Calu3 (cell line): ENCODE results near the gene MLF2. TPM values are rescaled to one million over a fixed set of nuclear protein-coding genes. Genes with fewer than 3 reads are reported as not detected.

Source experiments
- BruUV-seq: library from RNA; stranded (reverse); fragments of 400-500 nt; replicated peaks from 2 replicates; lab custom pipeline; 2021; lab: Mats Ljungman, UMichigan
- CTCF ChIA-PET: fragments of 300-600 bp; sonication (Branson Sonifier 250); formaldehyde crosslinking; loops from one replicate; lab custom pipeline; 2022; ENCODE audit warnings: antibody characterized with exemption; lab: Charles Lee
- DNase-seq: peaks from one replicate; pipeline ENCODE4 v3.0.0; 2022
- H3K27ac Mint-ChIP-seq: one replicate; pipeline ENCODE4 v1.8.0; 2022; ENCODE audit warnings: mixed read lengths; ENCODE audit not compliant: unreplicated experiment
- H3K27me3 Mint-ChIP-seq: one replicate; pipeline ENCODE4 v1.8.0; 2022; ENCODE audit warnings: mixed read lengths; ENCODE audit not compliant: unreplicated experiment
- H3K36me3 Mint-ChIP-seq: one replicate; pipeline ENCODE4 v1.8.0; 2022; ENCODE audit warnings: mild to moderate bottlenecking, moderate library complexity, mixed read lengths; ENCODE audit not compliant: insufficient read depth, unreplicated experiment
- H3K4me1 Mint-ChIP-seq: one replicate; pipeline ENCODE4 v1.8.0; 2022; ENCODE audit warnings: mild to moderate bottlenecking, low read depth, mixed read lengths; ENCODE audit not compliant: unreplicated experiment
- H3K4me3 Mint-ChIP-seq: one replicate; pipeline ENCODE4 v1.8.0; 2022; ENCODE audit warnings: mild to moderate bottlenecking, low read depth, moderate library complexity, mixed read lengths; ENCODE audit not compliant: unreplicated experiment
- H3K9me3 Mint-ChIP-seq: one replicate; pipeline ENCODE4 v1.8.0; 2022; ENCODE audit warnings: low read depth, mixed read lengths; ENCODE audit not compliant: unreplicated experiment
- CTCF ChIP-seq: fragments of 200-600 bp; IDR thresholded peaks from one replicate; pipeline ENCODE4 v1.8.0; 2022; ENCODE audit warnings: antibody characterized with exemption; ENCODE audit not compliant: unreplicated experiment
- intact Hi-C: fragments of 100-400 bp; cut with micrococcal nuclease; formaldehyde crosslinking; loops from one replicate; pipeline ENCODE4 v1.10.0; 2022; ENCODE audit not compliant: unreplicated experiment
- total RNA-seq: library from RNA; stranded (reverse); gene quantifications from 2 replicates; pipeline ENCODE4 v1.2.3, GENCODE V29; 2022

Gene MLF2
- total RNA-seq, 1 experiment from 2014 or later = 176 TPM

GRCh38 chr12:6772726-6773589 lies 20.0 kb upstream of the MLF2 start:
- no peak overlapping the region for H3K27ac Mint-ChIP-seq
- no peaks in the 10 kb centered on the region for H3K9me3 Mint-ChIP-seq
- H3K4me1 Mint-ChIP-seq = peaks cover 24% of the 10 kb centered on the region
- H3K27me3 Mint-ChIP-seq = peaks cover 72% of the 10 kb centered on the region
- no peak for TF ChIP-seq CTCF
- H3K4me3 Mint-ChIP-seq = no peak overlapping the region
- intact Hi-C loops = no loop called here
- peaks cover 13% of the 10 kb centered on the region for H3K36me3 Mint-ChIP-seq
- DNase-seq = no peak
- CTCF ChIA-PET = no interaction called here
- no TSS peak for BruUV-seq

DNA sequence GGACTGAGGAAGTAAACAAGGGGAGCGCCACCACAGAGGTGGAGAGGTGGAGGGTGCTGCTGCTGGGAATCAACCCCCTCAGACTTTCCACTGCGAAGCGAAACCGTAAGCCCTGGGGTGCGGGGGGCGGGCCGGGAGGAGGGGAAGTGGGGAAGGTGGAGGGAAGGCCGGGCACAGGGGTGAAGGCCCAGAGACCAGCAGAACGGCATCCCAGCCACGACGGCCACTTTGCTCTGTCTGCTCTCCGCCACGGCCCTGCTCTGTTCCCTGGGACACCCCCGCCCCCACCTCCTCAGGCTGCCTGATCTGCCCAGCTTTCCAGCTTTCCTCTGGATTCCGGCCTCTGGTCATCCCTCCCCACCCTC lies 19.4 kb upstream of the MLF2 start, which contains the start of gene LAG3:
LAG3 (plus strand) TSS at position 190 of the 365 bp plus-strand sequence. CDS start 333 bp downstream, outside the sequence.
- Mint-ChIP-seq H3K4me3 (no peak within 1 kb of the TSS), H3K27ac (no peak within 1 kb of the TSS), H3K36me3 (peaks cover 20% of the 10 kb centered on the region), H3K4me1 (peaks cover 30% of the 10 kb centered on the region), H3K9me3 (no peaks in the 10 kb centered on the region), H3K27me3 (peaks cover 72% of the 10 kb centered on the region)
- BruUV-seq = no TSS peak
- TF ChIP-seq CTCF = no peak
- intact Hi-C loops = no loop called here
- no peak for DNase-seq
- CTCF ChIA-PET = no interaction called here

GRCh38 chr12:6771509-6772330 lies 18.8 kb upstream of the MLF2 start:
- peaks cover 68% of the 10 kb centered on the region for H3K27me3 Mint-ChIP-seq
- peaks cover 26% of the 10 kb centered on the region for H3K36me3 Mint-ChIP-seq
- no peak overlapping the region for H3K4me3 Mint-ChIP-seq
- intact Hi-C loops = no loop called here
- no TSS peak for BruUV-seq
- DNase-seq = no peak
- no peaks in the 10 kb centered on the region for H3K9me3 Mint-ChIP-seq
- H3K4me1 Mint-ChIP-seq = peaks cover 30% of the 10 kb centered on the region
- H3K27ac Mint-ChIP-seq = no peak overlapping the region
- CTCF ChIA-PET = no interaction called here
- no peak for TF ChIP-seq CTCF

GRCh38 chr12:6771091-6771495 lies 18.2 kb upstream of the MLF2 start:
- peaks cover 28% of the 10 kb centered on the region for H3K4me1 Mint-ChIP-seq
- CTCF ChIA-PET = no interaction called here

More at GRCh38 chr12:6771091-6771495, 18.2 kb upstream of the MLF2 start:
- H3K27ac Mint-ChIP-seq = no peak overlapping the region
- peaks cover 61% of the 10 kb centered on the region for H3K27me3 Mint-ChIP-seq
- no peak overlapping the region for H3K4me3 Mint-ChIP-seq
- no peak for DNase-seq
- no TSS peak for BruUV-seq
- peaks cover 28% of the 10 kb centered on the region for H3K36me3 Mint-ChIP-seq
- no peak for TF ChIP-seq CTCF
- H3K9me3 Mint-ChIP-seq = no peaks in the 10 kb centered on the region
- intact Hi-C loops = no loop called here
